ENCODE measurements around the gene FGF4.
A peak's percentile ranks its signal among the peaks of the same experiment; 100 is the strongest.
"Not testable (repeated sequence)": the region's sequence is repeated elsewhere in the genome, so short reads cannot be mapped to it uniquely, and the experiment has no call there.

Gene FGF4

GRCh38 chr11:69774354-69775162 lies 583 bp downstream of the FGF4 start:
- TF ChIP-seq, protein P1, sequence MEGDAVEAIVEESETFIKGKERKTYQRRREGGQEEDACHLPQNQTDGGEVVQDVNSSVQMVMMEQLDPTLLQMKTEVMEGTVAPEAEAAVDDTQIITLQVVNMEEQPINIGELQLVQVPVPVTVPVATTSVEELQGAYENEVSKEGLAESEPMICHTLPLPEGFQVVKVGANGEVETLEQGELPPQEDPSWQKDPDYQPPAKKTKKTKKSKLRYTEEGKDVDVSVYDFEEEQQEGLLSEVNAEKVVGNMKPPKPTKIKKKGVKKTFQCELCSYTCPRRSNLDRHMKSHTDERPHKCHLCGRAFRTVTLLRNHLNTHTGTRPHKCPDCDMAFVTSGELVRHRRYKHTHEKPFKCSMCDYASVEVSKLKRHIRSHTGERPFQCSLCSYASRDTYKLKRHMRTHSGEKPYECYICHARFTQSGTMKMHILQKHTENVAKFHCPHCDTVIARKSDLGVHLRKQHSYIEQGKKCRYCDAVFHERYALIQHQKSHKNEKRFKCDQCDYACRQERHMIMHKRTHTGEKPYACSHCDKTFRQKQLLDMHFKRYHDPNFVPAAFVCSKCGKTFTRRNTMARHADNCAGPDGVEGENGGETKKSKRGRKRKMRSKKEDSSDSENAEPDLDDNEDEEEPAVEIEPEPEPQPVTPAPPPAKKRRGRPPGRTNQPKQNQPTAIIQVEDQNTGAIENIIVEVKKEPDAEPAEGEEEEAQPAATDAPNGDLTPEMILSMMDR (IDR thresholded peaks at IDR 0.05; ENCODE audit: unreplicated experiment in 3 of 3) = no peak
- H3K4me1 Mint-ChIP-seq = peaks cover 19% of the 10 kb centered on the region
- H3K27me3 Mint-ChIP-seq (ENCODE audit: low read depth) = peaks cover 83% of the 10 kb centered on the region
- no peaks in the 10 kb centered on the region for H3K36me3 Mint-ChIP-seq (ENCODE audit: low read depth)
- no peaks in the 10 kb centered on the region for H3K9me3 Mint-ChIP-seq
- H3K27ac Mint-ChIP-seq = no peak overlapping the region
- no peak overlapping the region for H3K4me3 Mint-ChIP-seq

- TF ChIP-seq, protein P1 (IDR thresholded peaks at IDR 0.05; ENCODE audit: unreplicated experiment in 3 of 3) = no peak
- no peak overlapping the region for H3K4me3 Mint-ChIP-seq
- peaks cover 1% of the 10 kb centered on the region for H3K9me3 Mint-ChIP-seq
- no peak overlapping the region for H3K27ac Mint-ChIP-seq
- H3K27me3 Mint-ChIP-seq (ENCODE audit: low read depth) = peaks cover 87% of the 10 kb centered on the region
- H3K4me1 Mint-ChIP-seq = peaks cover 19% of the 10 kb centered on the region
- no peaks in the 10 kb centered on the region for H3K36me3 Mint-ChIP-seq (ENCODE audit: low read depth)
These were observed 1.4 kb downstream of the FGF4 start for GRCh38 chr11:69773626-69774353.

DNA sequence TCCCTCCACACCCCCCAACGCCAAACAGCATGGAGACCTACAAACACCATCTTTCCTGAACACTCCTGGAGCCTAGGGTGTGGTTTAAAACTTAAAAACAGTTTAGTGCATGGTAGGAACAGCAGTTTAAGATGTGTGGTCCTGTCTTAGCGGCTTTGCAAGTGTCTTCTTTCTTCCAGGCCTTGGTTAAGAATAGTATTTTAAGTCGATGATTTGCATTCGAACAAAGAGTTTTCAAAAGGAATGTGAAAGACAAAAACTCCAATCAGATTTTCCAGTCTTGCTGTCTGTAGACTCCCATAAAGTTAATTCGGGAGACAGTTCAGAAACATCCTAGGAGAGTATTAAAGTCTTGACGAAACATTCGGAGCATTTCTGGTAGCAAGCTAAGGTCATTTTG lies 3.7 kb downstream of the FGF4 start:
- H3K9me3 Mint-ChIP-seq = peaks cover 2% of the 10 kb centered on the region
- H3K27ac Mint-ChIP-seq = no peak overlapping the region
- peaks cover 82% of the 10 kb centered on the region for H3K27me3 Mint-ChIP-seq (ENCODE audit: low read depth)

GRCh38 chr11:69770540-69770939 lies 4.6 kb downstream of the FGF4 start:
- peaks cover 82% of the 10 kb centered on the region for H3K27me3 Mint-ChIP-seq (ENCODE audit: low read depth)
- H3K36me3 Mint-ChIP-seq (ENCODE audit: low read depth) = no peaks in the 10 kb centered on the region
- H3K9me3 Mint-ChIP-seq = peaks cover 2% of the 10 kb centered on the region
- H3K27ac Mint-ChIP-seq = no peak overlapping the region
- H3K4me1 Mint-ChIP-seq = peaks cover 19% of the 10 kb centered on the region
- no peak overlapping the region for H3K4me3 Mint-ChIP-seq
- TF ChIP-seq, protein P1 (IDR thresholded peaks at IDR 0.05; ENCODE audit: unreplicated experiment in 3 of 3) = no peak

More for the DNA sequence above, 3.7 kb downstream of the FGF4 start:
- no peaks in the 10 kb centered on the region for H3K36me3 Mint-ChIP-seq (ENCODE audit: low read depth)
- H3K4me3 Mint-ChIP-seq = peak overlapping the region in 1 of 3 experiments; percentile 26
- peaks cover 19% of the 10 kb centered on the region for H3K4me1 Mint-ChIP-seq
- TF ChIP-seq, protein P1 (IDR thresholded peaks at IDR 0.05; ENCODE audit: unreplicated experiment in 3 of 3) = no peak

- no peak overlapping the region for H3K4me3 Mint-ChIP-seq
These were observed 9.6 kb downstream of the FGF4 start for GRCh38 chr11:69765498-69765995.

DNA sequence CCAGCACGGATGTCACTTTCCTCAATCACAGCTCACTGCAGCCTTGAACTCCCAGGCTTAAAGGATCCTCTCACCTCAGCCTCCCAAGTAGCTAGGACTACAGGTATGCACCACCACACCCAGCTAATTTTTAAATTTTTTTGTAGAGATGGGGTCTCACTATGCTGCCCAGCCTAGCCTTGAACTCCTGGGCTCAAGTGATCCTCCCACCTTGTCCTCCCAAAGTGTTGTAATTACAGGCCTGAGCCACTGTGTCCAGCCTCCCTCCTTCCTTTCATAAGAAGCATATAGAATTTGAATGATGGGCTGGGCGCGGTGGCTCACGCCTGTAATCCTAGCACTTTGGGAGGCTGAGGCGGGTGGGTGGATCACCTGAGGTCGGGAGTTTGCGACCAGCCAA lies 10.2 kb downstream of the FGF4 start:
- not testable (repeated sequence) for H3K4me3 Mint-ChIP-seq; H3K9me3 Mint-ChIP-seq; H3K4me1 Mint-ChIP-seq; H3K36me3 Mint-ChIP-seq (ENCODE audit: low read depth); H3K27ac Mint-ChIP-seq
- H3K27me3 Mint-ChIP-seq (ENCODE audit: low read depth) = peaks cover 50% of the 10 kb centered on the region

More at GRCh38 chr11:69765498-69765995, 9.6 kb downstream of the FGF4 start:
- Mint-ChIP-seq H3K27ac (no peak overlapping the region), H3K36me3 (ENCODE audit: low read depth) (no peaks in the 10 kb centered on the region), H3K9me3 (peaks cover 2% of the 10 kb centered on the region), H3K27me3 (ENCODE audit: low read depth) (peaks cover 56% of the 10 kb centered on the region), H3K4me1 (no peaks in the 10 kb centered on the region)
- TF ChIP-seq, protein P1 (IDR thresholded peaks at IDR 0.05; ENCODE audit: unreplicated experiment in 3 of 3) = no peak

All from nephron (organoid).